Lower leg skin (tissue), 3 donors: ENCODE measurements around the gene DHRSX.

Experiments
- POLR2A ChIP-seq, 2 donors: fragments of 450-650 bp; IDR thresholded peaks; one replicate each; pipeline ENCODE4 v1.6.1; 2016 to 2017; ENCODE audit warnings: antibody characterized with exemption in 2 of 2, mild to moderate bottlenecking in 1 of 2, moderate library complexity in 1 of 2
- TF ChIP-seq, protein P1 (sequence below), 3 donors: fragments of 450-650 bp; IDR thresholded peaks; one replicate each; pipeline ENCODE4 v1.5.1; 2016; ENCODE audit warnings: antibody characterized with exemption in 3 of 3, mild to moderate bottlenecking in 3 of 3, moderate library complexity in 2 of 3

DNA sequence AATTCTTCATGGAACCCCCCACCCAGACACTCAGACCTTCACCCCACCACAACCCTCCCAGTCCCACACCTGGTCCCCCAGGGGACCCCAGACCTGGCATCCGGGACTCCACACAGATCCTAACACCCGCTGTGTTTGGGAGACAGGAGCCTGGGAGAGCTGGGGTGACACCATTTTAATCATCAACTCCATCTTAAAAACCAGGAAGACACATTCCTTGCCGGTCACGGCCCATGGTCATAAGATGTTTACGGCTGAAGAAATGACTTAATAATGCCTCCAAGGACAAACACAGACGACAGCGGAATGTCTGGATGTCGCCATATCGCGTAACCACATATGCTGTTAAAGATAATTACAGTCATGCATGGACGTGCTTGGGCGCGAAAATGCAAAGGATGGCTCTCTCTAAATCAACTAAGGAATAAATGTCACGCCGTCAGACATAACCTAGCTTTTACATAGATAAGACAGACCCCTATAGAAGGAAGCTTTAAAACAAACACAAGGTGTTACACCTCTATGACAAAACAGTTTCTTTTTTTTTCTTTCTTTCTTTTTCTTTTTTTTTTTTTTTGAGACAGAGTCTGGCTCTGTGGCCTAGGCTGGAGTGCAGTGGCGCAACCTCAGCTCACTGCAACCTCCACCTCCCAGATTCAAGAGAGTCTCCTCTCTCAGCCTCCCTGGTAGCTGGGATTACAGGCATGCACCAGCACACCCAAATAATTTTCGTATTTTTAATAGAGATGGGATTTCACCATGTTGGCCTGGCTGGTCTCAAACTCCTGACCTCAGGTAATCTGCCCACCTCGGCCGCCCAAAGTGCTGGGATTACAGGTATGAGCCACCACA lies 2.1 kb upstream of the DHRSX start:
- no peak for TF ChIP-seq POLR2A (IDR thresholded peaks at IDR 0.05)
- TF ChIP-seq, protein P1, sequence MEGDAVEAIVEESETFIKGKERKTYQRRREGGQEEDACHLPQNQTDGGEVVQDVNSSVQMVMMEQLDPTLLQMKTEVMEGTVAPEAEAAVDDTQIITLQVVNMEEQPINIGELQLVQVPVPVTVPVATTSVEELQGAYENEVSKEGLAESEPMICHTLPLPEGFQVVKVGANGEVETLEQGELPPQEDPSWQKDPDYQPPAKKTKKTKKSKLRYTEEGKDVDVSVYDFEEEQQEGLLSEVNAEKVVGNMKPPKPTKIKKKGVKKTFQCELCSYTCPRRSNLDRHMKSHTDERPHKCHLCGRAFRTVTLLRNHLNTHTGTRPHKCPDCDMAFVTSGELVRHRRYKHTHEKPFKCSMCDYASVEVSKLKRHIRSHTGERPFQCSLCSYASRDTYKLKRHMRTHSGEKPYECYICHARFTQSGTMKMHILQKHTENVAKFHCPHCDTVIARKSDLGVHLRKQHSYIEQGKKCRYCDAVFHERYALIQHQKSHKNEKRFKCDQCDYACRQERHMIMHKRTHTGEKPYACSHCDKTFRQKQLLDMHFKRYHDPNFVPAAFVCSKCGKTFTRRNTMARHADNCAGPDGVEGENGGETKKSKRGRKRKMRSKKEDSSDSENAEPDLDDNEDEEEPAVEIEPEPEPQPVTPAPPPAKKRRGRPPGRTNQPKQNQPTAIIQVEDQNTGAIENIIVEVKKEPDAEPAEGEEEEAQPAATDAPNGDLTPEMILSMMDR (IDR thresholded peaks at IDR 0.05): no peak
